ENCODE data around the gene INPP5D. TPM values are rescaled to one million over a fixed set of nuclear protein-coding genes. Genes with fewer than 3 reads are reported as not detected.

INPP5D gene
- total RNA-seq, 1 donor from 2014 or later, result 26.6 TPM

DNA sequence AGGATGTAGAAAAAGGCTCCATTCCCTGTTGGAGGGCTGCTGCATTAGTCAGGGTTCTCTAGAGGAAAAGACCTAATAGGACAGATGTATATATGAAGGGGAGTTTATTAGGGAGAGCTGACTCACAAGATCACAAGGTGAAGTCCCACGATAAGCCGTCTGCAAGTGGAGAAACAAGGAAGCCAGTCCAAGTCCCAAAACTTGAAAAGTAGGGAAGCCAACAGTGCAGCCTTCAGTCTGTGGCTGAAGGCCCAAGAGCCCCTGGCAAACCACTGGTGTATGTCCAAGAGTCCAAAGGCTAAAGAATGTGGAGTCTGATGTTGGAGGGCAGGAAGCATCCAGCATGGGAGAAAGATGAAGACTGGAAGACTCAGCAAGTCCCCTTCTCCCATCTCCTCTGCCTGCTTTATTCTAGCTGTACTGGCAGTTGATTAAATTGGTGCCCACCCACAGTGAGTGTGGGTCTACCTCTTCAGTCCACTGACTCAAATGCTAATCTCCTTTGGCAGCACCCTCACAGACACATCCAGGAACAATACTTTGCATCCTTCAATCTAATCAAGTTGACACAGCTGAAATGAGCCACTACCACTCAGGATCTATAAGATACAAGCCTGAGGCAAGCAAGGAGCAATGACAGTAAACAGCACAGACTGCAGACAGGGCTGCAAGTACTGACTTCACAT lies 161.4 kb downstream of the INPP5D start:
- no peak for DNase-seq (ENCODE audit: low read depth)
- no peaks in the 10 kb centered on the region for H3K27me3 ChIP-seq (ENCODE audit: control insufficient read depth, insufficient read depth, low read length)
- no peak for FAIRE-seq

GRCh38 chr2:233223059-233223894 lies 163.1 kb downstream of the INPP5D start:
- no peak for DNase-seq (ENCODE audit: low read depth)
- TF ChIP-seq, protein P1, sequence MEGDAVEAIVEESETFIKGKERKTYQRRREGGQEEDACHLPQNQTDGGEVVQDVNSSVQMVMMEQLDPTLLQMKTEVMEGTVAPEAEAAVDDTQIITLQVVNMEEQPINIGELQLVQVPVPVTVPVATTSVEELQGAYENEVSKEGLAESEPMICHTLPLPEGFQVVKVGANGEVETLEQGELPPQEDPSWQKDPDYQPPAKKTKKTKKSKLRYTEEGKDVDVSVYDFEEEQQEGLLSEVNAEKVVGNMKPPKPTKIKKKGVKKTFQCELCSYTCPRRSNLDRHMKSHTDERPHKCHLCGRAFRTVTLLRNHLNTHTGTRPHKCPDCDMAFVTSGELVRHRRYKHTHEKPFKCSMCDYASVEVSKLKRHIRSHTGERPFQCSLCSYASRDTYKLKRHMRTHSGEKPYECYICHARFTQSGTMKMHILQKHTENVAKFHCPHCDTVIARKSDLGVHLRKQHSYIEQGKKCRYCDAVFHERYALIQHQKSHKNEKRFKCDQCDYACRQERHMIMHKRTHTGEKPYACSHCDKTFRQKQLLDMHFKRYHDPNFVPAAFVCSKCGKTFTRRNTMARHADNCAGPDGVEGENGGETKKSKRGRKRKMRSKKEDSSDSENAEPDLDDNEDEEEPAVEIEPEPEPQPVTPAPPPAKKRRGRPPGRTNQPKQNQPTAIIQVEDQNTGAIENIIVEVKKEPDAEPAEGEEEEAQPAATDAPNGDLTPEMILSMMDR (IDR thresholded peaks at IDR 0.05; ENCODE audit: insufficient read depth, low read length, severe bottlenecking), result no peak
- Histone ChIP-seq H3K27me3 (ENCODE audit: control insufficient read depth, insufficient read depth, low read length) (no peaks in the 10 kb centered on the region), H3K4me3 (ENCODE audit: low read depth, low read length) (no peak overlapping the region), H3K36me3 (ENCODE audit: control insufficient read depth, insufficient read depth, low read length) (no peaks in the 10 kb centered on the region)
- no peak for FAIRE-seq

More for the DNA sequence above, 161.4 kb downstream of the INPP5D start:
- Histone ChIP-seq H3K4me3 (ENCODE audit: low read depth, low read length) (no peak overlapping the region), H3K36me3 (ENCODE audit: control insufficient read depth, insufficient read depth, low read length) (no peaks in the 10 kb centered on the region)
- TF ChIP-seq, protein P1 (IDR thresholded peaks at IDR 0.05; ENCODE audit: insufficient read depth, low read length, severe bottlenecking), result no peak

- H3K36me3 ChIP-seq (ENCODE audit: control insufficient read depth, insufficient read depth, low read length), result no peaks in the 10 kb centered on the region
- FAIRE-seq, result no peak
- TF ChIP-seq, protein P1 (IDR thresholded peaks at IDR 0.05; ENCODE audit: insufficient read depth, low read length, severe bottlenecking), result no peak
These were observed 165.3 kb downstream of the INPP5D start for GRCh38 chr2:233225230-233226068.

GRCh38 chr2:233226511-233227031 lies 166.4 kb downstream of the INPP5D start:
- FAIRE-seq, result peak; percentile 18
- no peak for DNase-seq (ENCODE audit: low read depth)
- TF ChIP-seq, protein P1 (IDR thresholded peaks at IDR 0.05; ENCODE audit: insufficient read depth, low read length, severe bottlenecking), result no peak
- Histone ChIP-seq H3K27me3 (ENCODE audit: control insufficient read depth, insufficient read depth, low read length) (no peaks in the 10 kb centered on the region), H3K4me3 (ENCODE audit: low read depth, low read length) (no peak overlapping the region), H3K36me3 (ENCODE audit: control insufficient read depth, insufficient read depth, low read length) (no peaks in the 10 kb centered on the region)

More at GRCh38 chr2:233225230-233226068, 165.3 kb downstream of the INPP5D start:
- Histone ChIP-seq H3K27me3 (ENCODE audit: control insufficient read depth, insufficient read depth, low read length) (no peaks in the 10 kb centered on the region), H3K4me3 (ENCODE audit: low read depth, low read length) (no peak overlapping the region)
- no peak for DNase-seq (ENCODE audit: low read depth)

DNA sequence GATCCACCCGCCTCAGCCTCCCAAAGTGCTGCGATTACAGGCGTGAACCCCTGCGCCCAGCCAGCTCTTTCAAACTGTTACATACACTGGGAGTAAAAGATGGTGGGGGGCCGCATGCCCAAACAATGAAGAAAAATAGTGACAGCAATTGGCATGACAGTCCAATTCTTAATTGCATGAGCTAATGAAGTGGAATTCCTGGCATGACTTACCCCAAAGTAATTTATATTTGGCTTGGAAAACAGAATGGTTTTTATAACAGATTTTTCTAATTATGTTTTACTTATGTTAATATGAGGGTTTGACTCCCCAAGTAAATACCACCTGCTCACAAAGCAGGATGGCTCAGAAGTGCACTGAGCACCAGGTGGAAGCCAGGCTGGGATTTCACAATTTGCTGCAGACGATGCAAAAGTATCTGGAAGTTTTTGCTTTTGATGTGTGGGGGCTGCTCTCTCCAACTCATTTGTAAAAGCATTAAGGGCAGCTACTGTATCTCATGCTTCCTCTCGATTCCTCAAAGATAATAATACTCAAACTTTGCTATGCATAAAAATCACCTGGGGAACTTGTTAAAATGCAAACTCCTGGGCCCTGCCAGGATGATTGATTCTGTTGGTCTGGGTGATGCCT lies 167.3 kb downstream of the INPP5D start:
- no peak for FAIRE-seq
- no peaks in the 10 kb centered on the region for H3K27me3 ChIP-seq (ENCODE audit: control insufficient read depth, insufficient read depth, low read length)
- H3K36me3 ChIP-seq (ENCODE audit: control insufficient read depth, insufficient read depth, low read length), result no peaks in the 10 kb centered on the region
- DNase-seq (ENCODE audit: low read depth), result no peak
- TF ChIP-seq, protein P1 (IDR thresholded peaks at IDR 0.05; ENCODE audit: insufficient read depth, low read length, severe bottlenecking), result no peak
- H3K4me3 ChIP-seq (ENCODE audit: low read depth, low read length), result no peak overlapping the region

All from bronchial epithelial cell (primary cell).